Left lung (tissue), 10 donors: ENCODE data around the gene ZMYM4. TPM values are rescaled to one million over a fixed set of nuclear protein-coding genes. Genes with fewer than 3 reads are reported as not detected.

Experiments
- ATAC-seq: fragments of 200-7000 bp; cut with Tn5 transposase; one replicate; pipeline ENCODE4 v1.9.1; 2020; ENCODE audit warnings: moderate library complexity
- DNase-seq, 4 donors: peaks; one replicate each; pipeline ENCODE4 v3.0.0-alpha.2; 2013 to 2020
- H3K27ac ChIP-seq, 2 donors: fragments of 200-600 bp; sonication (generic) in 1 of 2; one replicate each; pipeline versions ENCODE4 v1.5.0 to v1.8.0; 2020 to 2021
- H3K27me3 ChIP-seq, 2 donors: fragments of 200-600 bp; sonication (generic) in 1 of 2; one replicate each; pipeline versions ENCODE4 v1.5.0 to v1.8.0; 2020 to 2021
- H3K36me3 ChIP-seq, 2 donors: fragments of 200-600 bp; sonication (generic) in 1 of 2; one replicate each; pipeline versions ENCODE4 v1.5.0 to v1.8.0; 2020 to 2021
- H3K4me1 ChIP-seq, 2 donors: fragments of 200-600 bp; one replicate each; pipeline ENCODE4 v1.8.0; 2021
- H3K4me3 ChIP-seq, 2 donors: fragments of 200-600 bp; sonication (generic) in 1 of 2; one replicate each; pipeline versions ENCODE4 v1.5.0 to v1.8.0; 2020 to 2021; ENCODE audit warnings: mild to moderate bottlenecking in 1 of 2
- H3K9me3 ChIP-seq, 2 donors: fragments of 200-600 bp; sonication (generic) in 1 of 2; one replicate each; pipeline versions ENCODE4 v1.5.0 to v1.8.0; 2020 to 2021
- intact Hi-C, 2 donors: fragments of 100-400 bp; cut with DNase I; formaldehyde crosslinking; loops; one replicate each; pipeline versions ENCODE4 v1.11.2 to v1.14.2; 2022
- polyA plus RNA-seq, 6 donors: library from polyadenylated mRNA; unstranded; fragments of 120-200 nt; gene quantifications; one replicate each; pipeline ENCODE4 v1.2.1, GENCODE V29; 2013; ENCODE audit not compliant: insufficient read length in 6 of 6
- total RNA-seq, 2 donors: library from RNA; stranded (reverse); fragmentation: NEBNext Ultra II Directional; extraction: Animal tissue kit (Norgen Biotek cat#: 25700); gene quantifications; one replicate each; pipeline ENCODE4 v1.2.1, GENCODE V29; 2021
- TF ChIP-seq, protein P1 (sequence below), 2 donors: fragments of 200-600 bp; sonication (generic) in 1 of 2; IDR thresholded peaks; one replicate each; pipeline versions ENCODE4 v1.5.0 to v1.8.0; 2021; ENCODE audit warnings: antibody characterized with exemption in 2 of 2
- donor health status: DM: no; HTN: yes; CAD: no.
- donor health status: DM: no; HTN: no; CAD: no.

Gene ZMYM4
- total and polyA plus RNA-seq, 8 donors = 47.7 to 75.4 (median 68.3) TPM

DNA sequence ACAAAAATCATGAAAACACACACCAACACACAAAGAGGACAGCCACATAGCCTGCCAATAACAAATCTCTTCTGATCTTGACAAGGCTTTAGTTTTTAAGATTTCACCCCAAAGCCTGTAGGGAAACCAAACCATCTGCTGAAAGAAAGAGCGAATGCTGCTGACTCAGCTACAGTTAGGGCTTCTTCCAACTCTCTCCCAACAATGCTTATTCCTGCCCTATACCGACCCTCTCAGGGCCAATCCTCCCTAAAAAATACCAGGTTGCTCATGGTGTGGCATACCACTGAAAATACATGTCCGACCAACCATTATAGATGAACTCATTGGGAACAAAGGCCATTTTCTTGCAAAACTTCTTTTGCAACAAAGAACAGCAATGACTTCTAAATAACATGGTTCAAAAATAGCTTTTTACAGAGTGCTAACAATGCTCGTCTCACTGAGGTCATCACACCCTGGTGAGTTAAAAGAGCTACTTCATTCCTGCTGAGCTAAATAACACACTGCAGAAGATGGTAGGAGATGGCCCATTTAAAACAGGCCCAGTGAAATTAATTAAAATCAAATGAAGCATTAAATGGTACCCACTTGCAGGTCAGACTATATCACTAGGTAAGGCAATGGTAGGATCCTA, 202.6 kb downstream of the ZMYM4 start:
- H3K4me1 ChIP-seq = no peaks in the 10 kb centered on the region
- H3K9me3 ChIP-seq = no peaks in the 10 kb centered on the region
- ATAC-seq (no peak), DNase-seq (no peak)
- no peaks in the 10 kb centered on the region for H3K27me3 ChIP-seq
- H3K27ac ChIP-seq = no peak overlapping the region
- peaks cover 0 to 54% of the 10 kb centered on the region in 2 donors for H3K36me3 ChIP-seq
- no peak overlapping the region for H3K4me3 ChIP-seq
- intact Hi-C loops = no loop called here
- TF ChIP-seq, protein P1, sequence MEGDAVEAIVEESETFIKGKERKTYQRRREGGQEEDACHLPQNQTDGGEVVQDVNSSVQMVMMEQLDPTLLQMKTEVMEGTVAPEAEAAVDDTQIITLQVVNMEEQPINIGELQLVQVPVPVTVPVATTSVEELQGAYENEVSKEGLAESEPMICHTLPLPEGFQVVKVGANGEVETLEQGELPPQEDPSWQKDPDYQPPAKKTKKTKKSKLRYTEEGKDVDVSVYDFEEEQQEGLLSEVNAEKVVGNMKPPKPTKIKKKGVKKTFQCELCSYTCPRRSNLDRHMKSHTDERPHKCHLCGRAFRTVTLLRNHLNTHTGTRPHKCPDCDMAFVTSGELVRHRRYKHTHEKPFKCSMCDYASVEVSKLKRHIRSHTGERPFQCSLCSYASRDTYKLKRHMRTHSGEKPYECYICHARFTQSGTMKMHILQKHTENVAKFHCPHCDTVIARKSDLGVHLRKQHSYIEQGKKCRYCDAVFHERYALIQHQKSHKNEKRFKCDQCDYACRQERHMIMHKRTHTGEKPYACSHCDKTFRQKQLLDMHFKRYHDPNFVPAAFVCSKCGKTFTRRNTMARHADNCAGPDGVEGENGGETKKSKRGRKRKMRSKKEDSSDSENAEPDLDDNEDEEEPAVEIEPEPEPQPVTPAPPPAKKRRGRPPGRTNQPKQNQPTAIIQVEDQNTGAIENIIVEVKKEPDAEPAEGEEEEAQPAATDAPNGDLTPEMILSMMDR (IDR thresholded peaks at IDR 0.05) = no peak

Other genes starting within 250 kb of the ZMYM4 start
- gene ZMYM6, start 236.8 kb upstream of the ZMYM4 start, total RNA-seq = 10 to 100 TPM; 19.7 to 20.5 TPM
- gene ZMYM6, start 236.8 kb upstream of the ZMYM4 start, polyA plus RNA-seq = 10 to 100 TPM; 19.8 to 23.8 (median 22.8) TPM
- 10 to 100 TPM; 16.1 to 16.5 TPM for gene ZMYM1, start 189.3 kb upstream of the ZMYM4 start, total RNA-seq
- 10 to 100 TPM; 23.3 to 29.8 (median 25.0) TPM for gene ZMYM1, start 189.3 kb upstream of the ZMYM4 start, polyA plus RNA-seq
- 100 to 1,000 TPM; 138 to 161 TPM for gene SFPQ, start 75.6 kb upstream of the ZMYM4 start, total RNA-seq
- gene SFPQ, start 75.6 kb upstream of the ZMYM4 start, polyA plus RNA-seq = 100 to 1,000 TPM; 845 to 948 (median 903) TPM